RPMI8226 (cell line): ENCODE data around the gene NLRC5.
A peak's percentile ranks its signal among the peaks of the same experiment; 100 is the strongest.
"Not testable (repeated sequence)": the region's sequence is repeated elsewhere in the genome, so short reads cannot be mapped to it uniquely, and the experiment has no call there.

Experiments used
- DNase-seq: peaks from one replicate; pipeline ENCODE4 v3.0.0-alpha.2; 2015

Gene NLRC5

DNA sequence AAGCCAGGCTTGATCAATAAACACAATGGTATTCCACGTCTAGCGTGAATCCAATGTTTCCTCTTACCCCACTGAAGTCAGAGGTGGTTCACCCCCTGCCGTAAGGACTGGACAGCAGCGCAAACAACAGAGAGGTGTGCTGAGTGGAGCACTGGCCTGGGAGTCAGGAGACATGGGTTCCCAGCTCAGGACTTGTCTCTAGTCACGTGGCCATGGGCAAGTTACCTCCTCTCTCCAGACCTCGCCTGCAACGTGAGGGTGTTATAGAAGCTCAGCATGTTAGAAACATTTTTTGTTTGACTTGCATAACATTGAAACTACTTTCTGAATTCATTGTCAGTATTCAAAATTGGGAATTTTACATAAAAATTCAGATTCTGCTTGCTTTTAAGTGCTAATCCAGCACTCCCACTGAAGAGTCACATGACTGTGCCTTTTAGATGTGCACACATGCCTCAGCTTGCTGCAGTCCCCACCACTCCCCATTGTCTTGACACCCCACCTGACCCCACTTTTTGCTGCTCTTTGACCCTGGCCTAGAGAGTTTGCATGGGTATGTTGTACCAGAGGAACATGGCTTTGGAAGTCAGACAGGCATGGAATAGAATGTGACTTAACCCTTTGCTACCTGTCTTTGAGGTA is 94.2 kb downstream of the NLRC5 start:
- no peak for DNase-seq

DNA sequence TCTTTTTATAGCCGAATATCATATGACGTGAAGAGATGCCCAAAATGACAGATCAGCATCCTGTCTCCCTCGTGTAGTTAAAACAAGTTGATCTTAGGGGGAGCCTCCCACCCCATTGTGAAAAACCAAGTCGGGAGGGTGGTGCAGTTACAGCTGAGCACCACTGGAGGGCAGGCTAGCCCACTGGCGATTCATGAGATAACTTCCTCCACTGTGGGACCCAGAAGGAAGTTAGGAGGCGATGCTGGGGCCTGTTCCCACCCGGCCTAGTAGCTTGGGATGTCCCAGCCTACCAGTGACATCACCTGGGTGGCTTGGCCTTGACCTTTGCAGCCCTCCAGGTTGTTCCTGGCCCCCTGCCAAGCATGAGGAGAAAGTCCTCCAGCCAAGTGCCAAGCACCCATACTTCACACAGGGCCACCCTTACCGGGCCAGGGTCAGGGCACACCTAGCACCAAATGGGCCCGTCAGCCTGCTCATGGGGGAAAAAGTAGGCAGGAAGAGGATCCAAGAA is 95.0 kb downstream of the NLRC5 start:
- peak; percentile 80 for DNase-seq

DNA sequence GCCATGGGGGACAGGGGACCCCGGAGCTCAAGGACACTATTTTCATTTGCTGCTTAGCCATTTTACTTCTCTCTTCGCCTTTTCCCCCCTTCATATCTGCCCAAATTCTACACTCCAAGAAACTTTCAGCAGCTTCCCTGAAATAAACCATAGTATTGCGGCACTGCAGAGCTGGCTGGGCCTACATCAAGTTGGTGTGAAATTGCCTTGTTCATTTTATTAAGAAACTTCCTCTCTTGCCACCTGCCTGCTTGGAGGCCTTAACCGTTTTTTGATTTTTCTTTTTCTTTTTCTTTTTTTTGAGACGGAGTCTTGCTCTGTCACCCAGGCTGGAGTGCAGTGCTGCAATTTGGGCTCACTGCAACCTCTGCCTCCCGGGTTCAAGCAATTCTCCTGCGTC is 95.6 kb downstream of the NLRC5 start:
- DNase-seq: no peak

DNA sequence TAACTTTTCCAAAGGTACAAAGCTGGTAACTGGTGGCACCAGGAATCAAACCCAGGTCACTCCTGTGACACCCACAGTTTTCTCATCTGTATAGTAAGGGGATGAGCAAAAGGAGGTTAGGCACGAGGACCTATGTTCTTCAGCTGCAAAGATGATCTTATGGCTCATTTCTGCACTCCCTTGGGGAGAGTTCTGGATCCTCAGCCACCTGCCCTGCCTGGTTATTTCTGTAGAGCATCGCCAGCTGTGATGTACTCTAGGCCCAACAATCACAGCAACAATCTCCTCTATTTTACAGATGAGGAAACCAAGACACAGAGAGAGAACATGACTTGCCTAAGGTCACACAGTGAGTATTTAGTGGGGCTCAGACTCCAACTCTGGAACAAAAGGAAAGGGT is 97.6 kb downstream of the NLRC5 start:
- DNase-seq: no peak

DNA sequence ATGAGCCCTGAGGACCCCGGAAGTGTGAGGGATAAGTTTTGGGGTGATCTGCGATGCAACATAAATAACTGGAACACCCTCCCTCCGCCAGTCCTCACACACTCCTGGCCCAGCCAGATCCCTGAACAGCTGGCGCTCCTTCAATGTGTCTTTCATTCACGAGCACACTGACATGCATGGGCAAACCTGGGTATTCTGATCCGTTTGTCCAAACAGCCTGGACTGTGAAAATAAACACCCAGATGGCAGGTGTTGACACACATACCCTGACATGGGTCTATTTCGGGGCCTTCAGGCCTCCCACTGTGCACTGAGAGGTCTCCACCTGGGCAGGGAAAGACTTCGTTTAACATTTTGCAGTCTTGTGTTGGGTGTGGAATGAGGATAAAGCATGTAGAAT is 100.0 kb downstream of the NLRC5 start:
- DNase-seq: no peak

DNA sequence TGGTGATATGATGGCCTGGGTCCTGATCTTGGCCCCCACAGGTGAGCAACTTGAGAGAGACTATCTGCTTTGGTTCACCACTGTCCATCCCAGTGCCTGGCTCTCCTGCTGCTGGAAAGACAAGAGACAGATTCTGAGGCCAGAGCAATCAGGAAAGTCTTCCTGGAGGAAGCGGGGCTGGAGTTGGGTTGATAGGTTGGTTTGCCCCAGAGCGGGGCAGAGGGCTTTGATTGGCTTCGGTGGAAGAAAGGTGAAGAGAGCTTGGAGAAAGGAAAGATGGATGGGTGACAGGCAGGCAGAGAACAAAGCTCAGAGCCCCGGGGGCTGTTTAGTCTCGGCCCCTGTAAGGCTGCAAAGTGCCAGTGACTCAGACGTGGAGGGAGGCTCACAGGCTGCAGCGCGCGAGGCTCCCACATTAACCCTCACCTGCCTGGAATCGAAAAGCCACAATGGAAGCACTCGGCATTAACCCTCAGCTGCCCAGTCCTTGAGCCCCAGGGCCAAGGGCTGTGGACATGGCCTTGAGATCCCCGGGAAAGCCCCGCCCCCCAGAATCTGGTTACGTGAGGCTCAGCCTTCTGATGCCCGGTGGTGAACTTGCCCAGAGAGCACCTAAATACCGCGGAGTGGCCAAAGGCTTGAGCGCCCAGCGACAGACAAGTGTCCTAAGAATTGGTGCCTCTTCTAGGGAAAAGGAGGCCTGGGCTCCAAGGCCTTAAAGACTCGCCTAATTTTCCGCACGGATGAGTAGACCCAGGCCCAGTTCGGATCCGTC is 102.0 kb downstream of the NLRC5 start:
- DNase-seq: no peak

DNA sequence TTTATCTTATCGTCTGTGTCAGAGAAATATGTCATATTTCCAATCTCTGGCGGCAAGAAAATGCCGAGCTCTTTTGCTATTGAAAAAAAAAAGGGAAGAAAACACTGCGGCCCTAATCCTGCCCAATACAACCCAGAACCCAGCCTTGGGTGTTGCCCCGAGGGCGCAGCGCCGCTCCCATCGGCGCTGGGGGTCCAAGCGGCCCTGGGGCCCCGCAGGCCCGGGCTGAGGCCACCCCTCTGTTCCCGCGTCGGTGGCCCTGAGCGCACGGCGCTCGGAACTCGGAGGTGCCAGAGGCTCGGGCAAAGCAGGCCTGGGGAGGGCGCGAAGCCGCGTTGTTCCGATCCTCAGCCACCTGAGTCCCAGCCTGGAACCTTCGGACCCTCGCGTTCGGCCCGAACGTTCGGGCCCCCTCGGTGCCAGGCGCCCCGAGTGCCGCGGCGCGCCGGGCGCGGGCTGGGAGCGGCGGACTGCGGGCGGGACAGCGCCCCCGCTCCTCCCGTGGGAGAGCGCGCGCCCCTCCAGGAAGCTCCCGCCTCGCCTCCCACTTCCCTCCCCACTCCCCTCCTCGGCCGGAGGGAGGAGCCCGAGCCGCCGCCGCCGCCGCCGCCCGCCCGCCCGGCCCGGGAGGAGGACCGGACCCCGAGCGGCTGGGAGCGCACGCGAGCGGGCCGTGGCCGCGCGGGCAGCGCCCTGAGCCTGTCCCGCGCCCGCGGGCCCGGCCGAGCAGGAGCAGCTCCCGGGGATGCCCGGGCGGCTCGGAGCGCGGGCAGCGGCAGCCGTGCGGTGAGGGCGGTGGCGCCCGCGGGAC is 102.8 kb downstream of the NLRC5 start, which contains the start of gene CPNE2:
Gene CPNE2, plus strand, starts transcription at position 609 of the 811 bp plus-strand sequence. CDS start 18,160 bp downstream, outside the sequence.
- DNase-seq: peak; percentile 65

DNA sequence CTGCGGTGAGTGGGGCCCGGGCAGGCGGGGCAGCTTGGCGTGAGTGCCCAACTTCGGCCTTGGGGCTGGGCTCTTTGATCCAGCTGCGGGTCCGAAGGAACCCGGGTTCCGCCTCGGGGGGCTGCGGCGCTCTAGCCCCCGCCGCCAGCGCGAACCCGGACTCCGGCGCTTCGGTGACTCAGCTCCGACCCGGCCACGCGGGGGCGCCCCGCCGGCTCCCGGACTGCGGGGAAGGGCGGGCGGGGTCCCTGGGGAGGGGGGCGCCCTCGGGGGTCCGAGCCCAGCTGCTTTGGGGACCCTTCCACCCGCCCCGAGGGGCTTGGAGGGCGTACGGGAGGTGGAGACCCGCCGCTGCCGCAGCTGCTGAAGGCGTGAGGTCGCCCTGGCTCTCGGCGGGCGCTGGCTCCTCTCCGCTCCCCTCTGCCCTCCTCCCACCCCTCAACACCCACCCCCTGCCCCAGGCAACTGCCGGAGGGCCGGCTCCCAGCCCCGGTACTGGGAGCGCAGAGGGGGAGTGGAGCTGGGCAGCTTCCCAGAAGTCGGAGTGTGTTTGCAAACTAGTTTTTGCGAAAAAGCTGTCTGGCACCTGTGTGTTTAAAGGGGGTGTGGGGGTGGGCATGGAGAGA is 103.5 kb downstream of the NLRC5 start:
- peak; percentile 62 for DNase-seq

DNA sequence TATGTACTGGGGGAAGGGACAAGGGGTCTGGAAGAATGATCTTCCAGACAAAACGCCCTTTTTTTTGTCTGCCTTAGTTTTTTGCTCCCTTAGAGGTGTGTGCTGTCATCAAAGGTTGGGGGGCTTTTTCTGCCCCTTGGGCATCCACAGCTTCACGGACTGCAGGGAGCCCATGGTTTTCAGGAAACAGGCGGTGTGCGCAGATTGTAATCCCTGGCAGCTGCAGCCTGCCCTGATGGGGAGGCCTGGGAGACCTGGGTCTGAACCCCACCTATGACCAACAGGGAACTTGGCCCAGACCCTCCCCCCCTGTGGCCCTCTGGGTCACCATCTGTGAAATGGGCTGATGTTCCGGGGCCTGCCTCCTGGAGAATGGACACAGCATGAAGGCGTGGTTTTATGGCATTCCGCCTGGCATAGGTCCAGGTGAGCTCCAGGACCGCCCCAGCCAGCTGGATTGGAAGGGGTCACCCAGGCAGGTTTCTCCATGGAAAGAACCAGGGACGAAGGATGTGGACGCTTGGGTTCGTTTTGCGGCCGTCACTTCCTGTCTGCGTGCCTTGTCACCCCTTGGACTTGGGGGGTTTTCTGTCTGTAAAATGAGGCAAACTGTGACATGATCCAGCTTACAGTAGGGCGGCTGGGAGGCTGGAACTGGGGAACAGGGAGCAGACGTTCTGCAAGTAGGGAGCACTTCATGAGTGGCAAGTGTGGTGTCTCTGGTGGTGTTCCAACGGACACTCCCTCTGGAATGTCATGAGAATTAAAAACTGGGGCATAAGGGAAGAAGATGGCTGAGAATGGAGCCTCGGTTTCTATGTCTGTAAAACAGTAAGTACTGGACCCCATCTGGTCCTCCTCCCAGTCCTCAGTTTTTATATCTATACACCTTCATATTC is 104.6 kb downstream of the NLRC5 start:
- no peak for DNase-seq

DNA sequence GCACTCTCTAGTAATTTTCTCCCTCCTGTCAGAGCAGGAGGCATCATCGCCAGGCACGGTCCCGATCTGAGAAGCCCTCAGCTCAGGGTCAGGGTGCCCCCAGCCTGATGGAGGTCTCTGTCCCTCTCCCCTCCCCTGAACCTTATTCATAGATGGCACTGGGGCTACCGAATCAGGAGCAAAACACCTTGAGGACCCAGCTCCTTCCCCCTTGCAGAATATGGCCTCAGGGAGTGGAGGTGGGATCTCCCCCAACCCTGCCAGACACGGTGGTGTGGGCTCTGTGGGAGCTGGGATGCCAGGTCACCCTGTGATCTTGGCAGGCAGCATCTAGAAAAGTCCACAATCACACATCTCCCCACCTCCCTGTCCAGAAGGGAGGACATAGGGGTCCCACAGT is 105.6 kb downstream of the NLRC5 start:
- DNase-seq: no peak

DNA sequence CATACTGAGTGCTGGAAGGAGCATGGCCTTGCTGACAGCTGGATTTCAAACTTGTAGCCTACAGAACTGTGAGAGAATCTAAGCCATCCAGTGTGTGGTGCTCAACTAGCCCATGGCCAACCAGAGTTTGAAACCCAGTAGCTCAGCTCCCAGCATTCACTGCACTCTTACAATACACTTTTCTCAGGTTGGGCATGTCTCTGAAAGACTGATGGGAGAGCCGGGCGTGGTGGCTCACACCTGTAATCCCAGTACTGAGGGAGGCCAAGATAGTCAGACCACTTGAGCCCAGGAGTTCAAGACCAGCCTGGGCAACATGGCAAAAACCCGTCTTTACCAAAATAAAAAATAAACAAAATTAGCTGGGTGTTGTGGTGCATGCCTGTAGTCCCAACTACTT is 106.8 kb downstream of the NLRC5 start:
- no peak for DNase-seq

DNA sequence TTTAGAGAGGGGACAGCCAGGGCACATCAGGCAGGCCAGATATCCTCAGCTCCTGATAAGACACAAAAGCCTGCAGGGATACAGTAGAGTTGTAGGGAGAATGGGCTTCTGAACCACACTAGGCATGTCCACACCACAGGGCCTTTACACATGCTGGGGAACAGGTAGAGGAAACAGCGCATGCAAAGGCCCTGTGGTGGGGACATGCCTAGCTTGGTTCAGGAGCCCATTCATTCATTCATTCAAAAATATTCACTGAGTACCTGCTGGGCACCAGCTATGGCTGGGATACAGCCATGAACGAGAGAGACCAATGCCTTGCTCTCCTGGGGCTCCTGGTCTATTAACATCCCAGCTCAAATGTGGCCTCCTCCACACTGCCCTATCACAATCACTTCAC is 107.4 kb downstream of the NLRC5 start:
- no peak for DNase-seq

DNA sequence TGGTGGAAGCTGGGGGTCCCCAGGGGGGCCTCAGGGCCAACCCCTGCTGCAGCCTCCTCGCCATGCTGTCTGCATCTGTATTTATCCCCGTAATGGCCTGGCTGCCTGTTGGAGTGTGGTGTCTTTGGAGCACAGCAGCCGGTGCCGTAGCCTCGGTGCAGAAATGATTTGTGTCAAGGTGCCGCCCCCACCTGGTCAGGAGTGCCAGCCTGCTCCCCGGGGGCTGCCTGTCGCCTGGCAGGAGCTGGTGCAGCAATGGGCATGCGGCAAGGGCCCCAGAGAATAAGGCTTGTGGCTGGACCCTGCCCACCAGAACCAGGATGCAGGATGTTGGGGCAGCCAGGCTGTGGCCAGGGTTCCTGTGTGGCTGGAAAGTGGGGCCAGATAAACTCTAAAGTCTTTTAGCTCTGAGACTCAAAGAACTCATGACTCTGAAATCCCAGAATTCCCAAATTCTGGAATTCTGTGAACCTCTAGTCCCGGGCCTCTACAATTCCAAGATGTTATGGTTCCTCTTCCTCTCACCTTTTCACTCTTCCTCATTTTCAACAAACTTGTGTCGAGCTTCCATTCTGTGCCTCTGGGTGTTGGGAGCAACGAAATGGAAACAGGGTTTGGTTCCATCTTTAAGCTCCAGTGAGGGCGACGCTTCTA is 109.0 kb downstream of the NLRC5 start:
- peak; percentile 46 for DNase-seq

DNA sequence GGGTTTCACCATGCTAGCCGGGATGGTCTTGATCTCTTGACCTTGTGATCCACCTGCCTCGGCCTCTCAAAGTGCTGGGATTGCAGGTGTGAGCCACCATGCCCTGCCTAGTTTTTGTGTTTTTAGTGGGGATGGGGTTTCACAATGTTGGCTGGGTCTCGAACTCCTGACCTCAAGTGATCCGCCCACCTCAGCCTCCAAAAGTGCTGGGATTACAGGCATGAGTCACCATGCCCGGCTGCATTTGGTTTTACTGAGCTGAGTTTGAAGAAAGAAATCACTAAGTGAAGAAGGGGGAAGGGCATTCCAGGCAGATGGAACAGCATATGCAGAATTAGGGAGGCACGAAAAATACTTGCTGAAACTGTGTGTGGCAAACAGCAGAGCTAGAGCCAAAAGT is 110.6 kb downstream of the NLRC5 start:
- not testable (repeated sequence) for DNase-seq

DNA sequence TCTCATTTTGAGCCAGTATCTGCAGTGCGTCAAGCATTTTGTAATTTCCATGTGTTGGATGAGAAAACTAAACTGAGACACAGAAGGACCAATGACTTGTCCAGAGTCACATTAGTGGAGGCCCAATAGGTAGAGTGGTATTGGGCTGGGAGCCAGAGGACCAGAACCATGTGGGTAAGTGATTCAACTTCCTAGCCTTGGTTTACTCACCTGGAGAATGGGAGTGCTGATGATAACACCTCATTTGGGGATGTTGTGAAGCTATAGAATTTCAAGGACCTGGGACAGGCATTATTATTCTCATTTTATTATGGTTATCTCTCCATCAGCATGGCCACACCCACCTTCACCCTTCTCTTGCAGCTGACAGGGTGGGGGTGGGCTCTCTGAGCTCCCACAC is 111.1 kb downstream of the NLRC5 start:
- no peak for DNase-seq

DNA sequence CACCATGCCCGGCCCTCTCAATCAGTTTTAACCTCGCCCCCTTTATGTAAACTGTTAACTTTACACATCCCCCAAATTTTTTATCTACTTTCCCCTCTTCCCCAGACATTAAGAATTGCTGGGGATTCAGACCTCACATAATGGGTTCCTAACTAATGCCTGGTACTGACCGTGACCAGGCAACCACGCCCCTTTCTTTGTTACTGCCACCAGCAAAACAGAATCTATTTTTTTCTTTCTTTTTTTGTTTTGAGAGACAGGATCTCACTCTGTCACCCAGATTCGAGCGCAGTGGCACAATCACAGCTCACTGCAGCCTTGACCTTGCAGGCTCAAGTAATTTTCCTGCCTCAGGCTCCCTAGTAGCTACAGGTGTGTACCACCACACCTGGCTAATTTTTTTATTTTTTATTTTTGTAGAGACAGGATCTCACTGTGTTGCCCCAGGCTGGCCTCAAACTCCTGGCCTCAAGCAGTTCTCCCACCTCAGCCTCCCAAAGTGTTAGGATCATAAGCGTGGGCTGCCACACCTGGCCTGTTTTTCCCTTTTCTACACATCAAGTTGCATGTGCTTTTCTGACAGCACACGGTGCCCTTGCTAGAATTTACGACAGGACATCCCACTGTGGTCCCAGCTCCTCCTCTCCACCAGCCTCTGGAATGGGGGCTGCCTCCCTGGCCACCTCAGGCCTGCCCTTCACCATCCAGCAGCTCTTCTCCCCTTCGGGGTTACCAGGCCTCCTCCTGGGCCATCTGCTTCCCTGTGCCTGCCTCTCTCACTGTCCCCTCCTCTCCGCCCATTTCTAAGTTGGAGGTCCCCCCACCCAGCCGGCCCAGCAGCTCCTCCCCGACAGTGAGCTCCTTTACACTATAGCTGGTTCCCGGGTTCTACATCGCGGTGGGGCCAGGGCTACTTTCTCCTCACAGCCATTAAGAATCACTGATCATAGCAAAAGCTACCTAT is 113.8 kb downstream of the NLRC5 start:
- no peak for DNase-seq

DNA sequence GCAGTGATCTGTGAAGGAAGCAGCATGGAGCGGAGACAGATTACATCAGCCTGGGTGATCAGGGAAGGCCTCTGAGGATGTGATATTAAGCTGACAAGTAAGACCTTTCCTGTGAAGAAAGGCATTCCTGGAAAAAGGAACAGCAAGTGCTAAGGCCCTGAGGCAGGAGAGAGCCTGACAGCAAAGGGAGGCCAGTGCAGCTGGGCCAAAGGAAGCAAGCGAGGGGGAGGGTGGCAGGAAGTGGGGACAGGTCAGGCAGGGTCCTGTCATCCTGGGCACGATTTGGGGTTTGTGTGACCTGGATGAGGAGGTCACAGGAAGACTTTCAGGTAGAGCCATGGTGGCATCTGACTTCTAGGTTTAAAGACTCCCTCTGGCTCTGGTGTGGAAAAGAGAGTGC is 115.3 kb downstream of the NLRC5 start:
- DNase-seq: peak; percentile 22

DNA sequence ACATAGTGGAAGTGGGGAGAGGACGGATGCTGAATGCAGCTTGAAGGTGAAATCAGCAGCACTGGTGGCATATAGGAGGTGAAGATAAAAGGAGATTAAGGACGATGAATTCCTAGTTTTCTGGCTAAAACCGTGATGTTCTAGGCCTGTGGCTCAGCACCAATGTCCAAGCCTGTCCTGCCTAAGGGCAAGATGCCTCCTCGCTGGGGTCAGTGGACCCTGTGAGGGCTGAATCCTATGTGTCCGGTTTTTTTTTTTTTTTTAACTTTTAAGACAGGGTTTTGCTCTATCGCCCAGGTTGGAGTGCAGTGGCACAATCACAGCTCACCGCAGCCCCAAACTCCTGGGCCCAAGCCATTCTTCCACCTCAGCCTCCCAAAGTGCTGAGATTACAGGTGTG is 115.8 kb downstream of the NLRC5 start:
- no peak for DNase-seq

DNA sequence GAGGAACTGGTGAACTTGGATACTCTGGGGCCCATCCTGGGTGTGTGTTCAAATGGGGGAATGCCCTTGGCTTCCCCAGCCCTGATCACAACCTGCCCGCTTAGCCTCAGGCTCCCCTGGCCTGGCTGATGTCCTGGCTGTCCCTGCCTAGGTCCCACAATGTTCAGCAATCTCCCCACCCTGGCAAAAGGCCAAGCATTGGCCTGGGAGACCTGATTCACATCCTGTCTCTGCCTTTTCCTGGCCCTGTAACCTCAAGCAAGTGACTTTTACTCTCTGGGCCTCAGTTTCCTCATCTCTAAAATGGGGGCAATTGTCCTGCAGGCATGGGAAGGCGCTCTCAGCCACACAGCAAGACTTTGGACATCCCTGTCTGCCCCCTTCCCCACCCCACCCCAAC is 117.4 kb downstream of the NLRC5 start:
- DNase-seq: no peak

DNA sequence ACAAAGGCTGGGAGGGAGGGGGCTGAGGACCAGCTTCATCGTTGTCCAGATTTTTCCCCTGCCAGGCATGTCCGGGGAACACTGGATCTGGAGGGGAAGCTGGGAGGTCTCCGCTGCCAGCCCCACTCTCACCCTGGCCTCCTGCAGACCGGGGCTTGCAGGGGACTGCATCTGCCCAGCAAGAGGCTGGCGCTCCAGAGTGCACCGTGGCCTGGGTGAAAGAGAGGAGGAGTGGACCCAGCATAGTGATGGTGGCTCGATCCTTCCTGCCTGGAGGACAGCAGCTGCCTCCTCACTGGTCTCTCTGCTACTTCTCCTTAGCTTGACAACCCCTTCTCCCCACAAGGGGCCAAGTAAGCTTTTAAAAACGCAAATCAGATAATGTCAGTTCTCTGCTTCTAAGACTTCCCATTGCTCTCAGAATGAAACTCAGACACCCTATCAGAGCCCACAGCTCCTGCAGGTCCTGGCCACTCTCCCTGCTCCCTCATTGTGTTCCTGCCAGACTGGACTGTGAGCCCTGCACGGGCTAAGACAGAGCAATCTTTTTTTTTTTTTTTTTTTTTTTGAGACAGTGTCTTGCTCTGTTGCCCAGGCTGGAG is 118.1 kb downstream of the NLRC5 start:
- DNase-seq: no peak
